Thoracic aorta (tissue), 2 donors: ENCODE results near the gene SPAAR. TPM values are rescaled to one million over a fixed set of nuclear protein-coding genes. Genes with fewer than 3 reads are reported as not detected.
"Not testable (repeated sequence)": the region's sequence is repeated elsewhere in the genome, so short reads cannot be mapped to it uniquely, and the experiment has no call there.

Experiments
- ATAC-seq: fragments of 150-250 bp; one replicate; pipeline ENCODE4 v1.8.0; 2017; ENCODE audit warnings: low read depth; ENCODE audit not compliant: insufficient number of reproducible peaks, low FRiP score
- DNase-seq: peaks from one replicate; pipeline ENCODE4 v3.0.0-alpha.2; 2020; ENCODE audit warnings: low spot score
- H3K27ac ChIP-seq, 2 donors: fragments of 200-600 bp; sonication (generic); 1 replicate in 1 of 2; 2 replicates in 1 of 2; pipeline ENCODE4 v1.5.1; 2016; ENCODE audit warnings: mild to moderate bottlenecking in 2 of 2, moderate library complexity in 2 of 2
- H3K27me3 ChIP-seq: fragments of 200-600 bp; sonication (generic); replicated peaks from 2 replicates; pipeline ENCODE4 v1.6.0; 2016; ENCODE audit warnings: mild to moderate bottlenecking; ENCODE audit not compliant: insufficient read depth
- H3K36me3 ChIP-seq: fragments of 200-600 bp; sonication (generic); one replicate; pipeline ENCODE4 v1.5.1; 2016
- H3K4me1 ChIP-seq, 2 donors: fragments of 200-600 bp; sonication (generic); 1 replicate in 1 of 2; 2 replicates in 1 of 2; pipeline versions ENCODE4 v1.5.1 to v1.6.0; 2016; ENCODE audit warnings: low read depth in 2 of 2, mild to moderate bottlenecking in 1 of 2; ENCODE audit not compliant: control insufficient read depth in 1 of 2
- H3K4me3 ChIP-seq: fragments of 200-600 bp; sonication (generic); 2 replicates; pipeline ENCODE4 v1.5.1; 2016; ENCODE audit warnings: mild to moderate bottlenecking
- H3K9me3 ChIP-seq: fragments of 200-600 bp; sonication (generic); 2 replicates; pipeline ENCODE4 v1.5.1; 2016
- total RNA-seq, 2 donors: library from RNA; depleted of rRNA; stranded (reverse); fragments of >200 nt; gene quantifications; one replicate each; pipeline versions ENCODE4 v1.1.0 to v1.2.3, GENCODE V29; 2016
- TF ChIP-seq, protein P1 (sequence below): fragments of 200-600 bp; sonication (generic); IDR thresholded peaks from one replicate; pipeline ENCODE4 v1.5.1; 2019; ENCODE audit warnings: antibody characterized with exemption

SPAAR gene
- total RNA-seq, 2 donors from 2014 or later: 3.2 to 4.9 TPM

DNA sequence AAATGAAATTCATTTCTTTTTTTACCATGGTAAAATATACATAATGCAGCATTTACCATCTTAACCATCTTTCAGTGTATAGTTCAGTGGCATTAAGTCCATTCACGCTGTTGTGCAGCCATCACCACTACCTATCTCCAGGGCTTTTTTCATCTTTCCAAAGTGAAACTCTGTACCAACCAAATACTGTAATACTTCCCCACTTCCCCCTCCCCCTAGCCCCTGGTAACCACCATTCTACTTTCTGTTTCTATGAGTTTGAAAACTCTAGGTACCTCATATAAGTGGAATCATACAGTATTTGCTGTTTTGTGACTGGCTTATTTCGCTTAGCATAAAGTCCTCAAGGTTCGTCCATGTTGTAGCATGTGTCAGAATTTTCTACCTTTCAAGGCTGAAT lies 23.4 kb downstream of the SPAAR start:
- no peaks in the 10 kb centered on the region for H3K36me3 ChIP-seq
- TF ChIP-seq, protein P1, sequence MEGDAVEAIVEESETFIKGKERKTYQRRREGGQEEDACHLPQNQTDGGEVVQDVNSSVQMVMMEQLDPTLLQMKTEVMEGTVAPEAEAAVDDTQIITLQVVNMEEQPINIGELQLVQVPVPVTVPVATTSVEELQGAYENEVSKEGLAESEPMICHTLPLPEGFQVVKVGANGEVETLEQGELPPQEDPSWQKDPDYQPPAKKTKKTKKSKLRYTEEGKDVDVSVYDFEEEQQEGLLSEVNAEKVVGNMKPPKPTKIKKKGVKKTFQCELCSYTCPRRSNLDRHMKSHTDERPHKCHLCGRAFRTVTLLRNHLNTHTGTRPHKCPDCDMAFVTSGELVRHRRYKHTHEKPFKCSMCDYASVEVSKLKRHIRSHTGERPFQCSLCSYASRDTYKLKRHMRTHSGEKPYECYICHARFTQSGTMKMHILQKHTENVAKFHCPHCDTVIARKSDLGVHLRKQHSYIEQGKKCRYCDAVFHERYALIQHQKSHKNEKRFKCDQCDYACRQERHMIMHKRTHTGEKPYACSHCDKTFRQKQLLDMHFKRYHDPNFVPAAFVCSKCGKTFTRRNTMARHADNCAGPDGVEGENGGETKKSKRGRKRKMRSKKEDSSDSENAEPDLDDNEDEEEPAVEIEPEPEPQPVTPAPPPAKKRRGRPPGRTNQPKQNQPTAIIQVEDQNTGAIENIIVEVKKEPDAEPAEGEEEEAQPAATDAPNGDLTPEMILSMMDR: no peak
- H3K27ac ChIP-seq: no peak overlapping the region
- ATAC-seq (no peak), DNase-seq (no peak)
- no peak overlapping the region for H3K4me3 ChIP-seq
- H3K4me1 ChIP-seq: peaks cover 26 to 39% of the 10 kb centered on the region in 2 donors
- no peaks in the 10 kb centered on the region for H3K9me3 ChIP-seq
- H3K27me3 ChIP-seq: no peaks in the 10 kb centered on the region

DNA sequence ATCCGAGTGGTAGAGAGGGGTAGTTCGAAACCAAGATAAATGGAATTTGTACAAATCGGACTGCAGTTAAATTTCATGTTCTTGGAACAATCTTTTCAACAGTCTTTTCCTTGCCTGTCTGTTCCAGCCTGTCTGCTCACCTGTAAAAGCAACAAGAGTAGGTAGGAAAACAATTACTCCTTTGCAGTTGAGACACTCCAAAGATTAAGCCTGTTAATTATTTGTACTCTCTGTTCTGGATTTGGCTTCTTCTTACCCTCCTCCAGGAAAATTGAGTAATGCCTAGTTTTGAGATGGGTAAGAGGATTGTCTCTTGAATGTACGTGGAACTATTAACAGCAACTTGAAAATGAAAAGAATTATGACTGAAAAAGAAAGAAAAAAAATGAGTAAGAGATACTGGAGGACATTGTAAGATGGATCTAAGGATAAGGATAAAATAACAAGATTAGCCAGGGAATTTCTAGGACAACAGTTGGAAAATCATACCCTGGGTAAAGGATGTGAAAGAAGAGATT lies 24.3 kb downstream of the SPAAR start:
- no peaks in the 10 kb centered on the region for H3K36me3 ChIP-seq
- H3K27ac ChIP-seq: peak overlapping the region; percentile 6 to 36
- H3K9me3 ChIP-seq: no peaks in the 10 kb centered on the region
- ATAC-seq: no peak
- no peak for DNase-seq
- H3K4me3 ChIP-seq: no peak overlapping the region
- peaks cover 31 to 48% of the 10 kb centered on the region in 2 donors for H3K4me1 ChIP-seq
- TF ChIP-seq, protein P1: no peak
- no peaks in the 10 kb centered on the region for H3K27me3 ChIP-seq

DNA sequence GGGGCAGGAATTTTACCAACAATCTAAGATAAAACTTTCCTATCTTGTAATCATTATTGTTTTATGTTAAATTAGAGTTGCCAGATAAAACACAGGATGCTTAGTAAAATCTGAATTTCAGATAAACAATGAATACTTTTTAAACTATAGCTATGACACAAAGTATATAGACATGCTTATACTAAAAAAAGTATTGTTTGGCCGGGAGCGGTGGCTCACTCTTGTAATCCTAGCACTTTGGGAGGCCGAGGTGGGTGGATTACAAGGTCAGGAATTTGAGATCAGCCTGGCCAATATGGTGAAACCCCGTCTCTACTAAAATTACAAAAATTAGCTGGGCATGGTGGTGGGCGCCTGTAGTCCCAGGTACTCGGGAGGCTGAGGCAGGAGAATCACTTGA lies 24.8 kb downstream of the SPAAR start:
- peak overlapping the region; percentile 6 to 37 for H3K27ac ChIP-seq
- DNase-seq, H3K9me3 ChIP-seq, H3K36me3 ChIP-seq, ATAC-seq, H3K27me3 ChIP-seq, H3K4me3 ChIP-seq: not testable (repeated sequence)
- peaks cover 31 to 53% of the 10 kb centered on the region in 2 donors for H3K4me1 ChIP-seq

DNA sequence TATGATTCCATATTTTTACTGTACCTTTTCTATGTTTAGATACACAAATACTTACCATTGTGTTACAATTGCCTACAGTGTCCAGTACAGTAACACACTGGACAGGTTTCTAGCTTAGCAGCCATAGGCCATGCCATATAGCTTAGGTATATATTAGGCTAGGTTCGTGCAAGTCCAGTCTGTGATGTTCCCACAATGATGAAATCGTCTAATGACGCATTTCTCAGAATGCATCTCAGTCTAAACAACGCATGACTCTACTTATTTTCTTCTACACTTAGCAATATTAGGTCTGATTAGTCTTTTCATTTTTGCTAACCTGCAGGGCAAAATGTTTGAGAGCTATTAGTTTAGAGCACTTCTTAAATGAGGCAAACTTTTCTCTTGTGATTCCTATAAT lies 26.0 kb downstream of the SPAAR start:
- Histone ChIP-seq H3K9me3 (no peaks in the 10 kb centered on the region), H3K27me3 (no peaks in the 10 kb centered on the region), H3K27ac (peak overlapping the region; percentile 83 to 95), H3K36me3 (no peaks in the 10 kb centered on the region), H3K4me3 (no peak overlapping the region), H3K4me1 (peaks cover 31 to 63% of the 10 kb centered on the region in 2 donors)
- TF ChIP-seq, protein P1: no peak
- ATAC-seq (no peak), DNase-seq (no peak)

DNA sequence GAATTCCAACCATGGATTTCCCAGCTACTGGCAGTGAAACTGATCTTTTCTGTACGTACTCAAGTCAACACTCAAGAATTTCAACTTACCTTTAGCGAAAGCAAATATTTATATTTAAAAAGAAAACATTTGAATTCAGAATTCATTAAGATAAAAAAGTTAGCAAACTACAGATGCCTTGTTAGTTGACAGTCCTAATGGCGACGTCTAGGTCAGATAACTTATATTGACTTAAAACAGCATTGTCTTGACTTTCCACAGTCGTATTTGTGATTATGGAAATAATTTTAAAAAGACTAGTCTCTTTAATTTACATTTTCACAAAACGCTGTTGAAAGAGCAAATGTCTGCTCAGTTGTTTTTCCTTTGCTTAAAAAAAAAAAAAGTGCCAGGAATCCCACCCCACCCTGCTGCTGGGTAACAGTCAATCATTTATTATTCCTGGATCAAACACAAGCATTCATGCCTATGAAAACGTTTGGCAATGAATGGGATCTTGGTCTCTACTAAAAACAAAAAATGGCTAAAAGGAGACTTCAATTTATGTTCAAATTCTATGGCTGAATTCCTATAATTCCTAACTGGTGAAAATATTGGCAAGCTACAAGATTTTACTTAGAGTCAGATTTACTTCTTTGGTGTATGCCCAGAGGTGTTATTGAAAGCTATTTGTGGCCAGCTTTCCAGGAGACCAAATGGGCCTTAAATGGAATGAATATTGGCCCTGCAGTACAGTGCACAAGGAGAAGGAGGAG lies 26.6 kb downstream of the SPAAR start:
- Histone ChIP-seq H3K4me3 (peak overlapping the region; percentile 24), H3K36me3 (no peaks in the 10 kb centered on the region), H3K9me3 (no peaks in the 10 kb centered on the region), H3K4me1 (peaks cover 31 to 63% of the 10 kb centered on the region in 2 donors), H3K27me3 (no peaks in the 10 kb centered on the region), H3K27ac (peak overlapping the region; percentile 83 to 95)
- peak; percentile 67 for ATAC-seq
- TF ChIP-seq, protein P1: no peak
- DNase-seq: no peak
